Loucy (cell line): ENCODE data around the gene MAGEL2.

Experiments
- H2AFZ ChIP-seq: fragments of 200-600 bp; sonication (generic); 2 replicates; pipeline ENCODE4 v1.6.0; 2016; ENCODE audit warnings: antibody characterized with exemption, mild to moderate bottlenecking, low read length, moderate library complexity
- H3F3A ChIP-seq: fragments of 200-600 bp; 2 replicates; pipeline ENCODE4 v1.6.0; 2016; ENCODE audit warnings: antibody characterized with exemption, low read depth, mild to moderate bottlenecking
- H3K27me3 ChIP-seq: fragments of 200-600 bp; sonication (generic); 2 replicates; pipeline ENCODE4 v1.6.1; 2014; ENCODE audit warnings: low read length, mild to moderate bottlenecking; ENCODE audit not compliant: insufficient read depth, poor library complexity, severe bottlenecking
- H3K36me3 ChIP-seq: fragments of 200-600 bp; sonication (generic); 2 replicates; pipeline ENCODE4 v1.6.1; 2016; ENCODE audit warnings: low read length; ENCODE audit not compliant: insufficient read depth
- H3K4me1 ChIP-seq: fragments of 200-600 bp; sonication (generic); 2 replicates; pipeline ENCODE4 v1.5.1; 2014; ENCODE audit warnings: low read length, mild to moderate bottlenecking; ENCODE audit not compliant: insufficient read depth, poor library complexity, severe bottlenecking
- H3K4me2 ChIP-seq: fragments of 200-600 bp; sonication (generic); 2 replicates; pipeline ENCODE4 v1.6.0; 2014; ENCODE audit warnings: antibody characterized with exemption, low read length, low read depth, mild to moderate bottlenecking; ENCODE audit not compliant: poor library complexity, severe bottlenecking
- H3K4me3 ChIP-seq: fragments of 200-600 bp; sonication (generic); 2 replicates; pipeline ENCODE4 v1.5.1; 2014; ENCODE audit warnings: low read length, mild to moderate bottlenecking, mixed read lengths; ENCODE audit not compliant: poor library complexity, severe bottlenecking
- H3K79me2 ChIP-seq: fragments of 200-600 bp; sonication (generic); 2 replicates; pipeline ENCODE4 v1.6.1; 2014; ENCODE audit warnings: low read length; ENCODE audit not compliant: insufficient read depth
- H3K9ac ChIP-seq: fragments of 200-600 bp; sonication (generic); 2 replicates; pipeline ENCODE4 v1.6.0; 2014; ENCODE audit warnings: mild to moderate bottlenecking, low read depth, low read length, moderate library complexity; ENCODE audit not compliant: poor library complexity, severe bottlenecking
- H3K9me2 ChIP-seq: fragments of 200-600 bp; sonication (generic); replicated peaks from 2 replicates; pipeline ENCODE4 v1.6.1; 2016; ENCODE audit warnings: low read depth, low read length, mixed read lengths
- H3K9me3 ChIP-seq: fragments of 200-600 bp; sonication (generic); 2 replicates; pipeline ENCODE4 v1.6.1; 2014; ENCODE audit warnings: mild to moderate bottlenecking, antibody characterized with exemption, low read length, low read depth; ENCODE audit not compliant: insufficient read depth
- H4K20me1 ChIP-seq: fragments of 200-600 bp; sonication (generic); 2 replicates; pipeline ENCODE4 v1.6.0; 2014; ENCODE audit warnings: antibody characterized with exemption, low read length, mild to moderate bottlenecking; ENCODE audit not compliant: insufficient read depth, poor library complexity, severe bottlenecking
- CTCF ChIP-seq: fragments of 200-600 bp; sonication (generic); conservative IDR thresholded peaks from 2 replicates; pipeline ENCODE4 v1.5.1; 2014; ENCODE audit warnings: mild to moderate bottlenecking, antibody characterized with exemption, low read length
- EZH2phosphoT487 ChIP-seq: fragments of 200-600 bp; IDR thresholded peaks from 2 replicates; pipeline ENCODE4 v1.6.1; 2018; ENCODE audit warnings: antibody characterized with exemption, mild to moderate bottlenecking, moderate library complexity, borderline replicate concordance

The MAGEL2 gene

GRCh38 chr15:23628612-23629233 lies 18.9 kb downstream of the MAGEL2 start:
- no peaks in the 10 kb centered on the region for H3K79me2 ChIP-seq
- H3K4me3 ChIP-seq = no peak overlapping the region
- no peak overlapping the region for H2AFZ ChIP-seq
- TF ChIP-seq EZH2phosphoT487 (no peak), CTCF (no peak)
- H3K4me1 ChIP-seq = no peaks in the 10 kb centered on the region
- no peak overlapping the region for H3K9ac ChIP-seq
- H3K9me3 ChIP-seq = no peaks in the 10 kb centered on the region
- H3K4me2 ChIP-seq = no peak overlapping the region
- H4K20me1 ChIP-seq = no peaks in the 10 kb centered on the region
- H3K9me2 ChIP-seq = no peaks in the 10 kb centered on the region
- no peaks in the 10 kb centered on the region for H3K36me3 ChIP-seq
- H3K27me3 ChIP-seq = no peaks in the 10 kb centered on the region
- H3F3A ChIP-seq = no peaks in the 10 kb centered on the region

- no peaks in the 10 kb centered on the region for H4K20me1 ChIP-seq
- no peaks in the 10 kb centered on the region for H3K27me3 ChIP-seq
- no peak overlapping the region for H2AFZ ChIP-seq
- no peaks in the 10 kb centered on the region for H3F3A ChIP-seq
- no peaks in the 10 kb centered on the region for H3K4me1 ChIP-seq
- no peaks in the 10 kb centered on the region for H3K79me2 ChIP-seq
- no peak overlapping the region for H3K4me3 ChIP-seq
- no peaks in the 10 kb centered on the region for H3K9me2 ChIP-seq
- no peak overlapping the region for H3K9ac ChIP-seq
- no peak overlapping the region for H3K4me2 ChIP-seq
- TF ChIP-seq CTCF (no peak), EZH2phosphoT487 (no peak)
- H3K9me3 ChIP-seq = no peaks in the 10 kb centered on the region
- H3K36me3 ChIP-seq = no peaks in the 10 kb centered on the region
These were observed 31.1 kb downstream of the MAGEL2 start for GRCh38 chr15:23616536-23616935.

GRCh38 chr15:23606226-23606625 lies 41.4 kb downstream of the MAGEL2 start:
- no peak overlapping the region for H2AFZ ChIP-seq
- TF ChIP-seq EZH2phosphoT487 (no peak), CTCF (no peak)
- H4K20me1 ChIP-seq = no peaks in the 10 kb centered on the region

More at GRCh38 chr15:23606226-23606625, 41.4 kb downstream of the MAGEL2 start:
- Histone ChIP-seq H3K4me1 (no peaks in the 10 kb centered on the region), H3K36me3 (no peaks in the 10 kb centered on the region), H3K9me2 (no peaks in the 10 kb centered on the region), H3F3A (no peaks in the 10 kb centered on the region), H3K4me2 (no peak overlapping the region), H3K9ac (no peak overlapping the region), H3K27me3 (no peaks in the 10 kb centered on the region), H3K79me2 (no peaks in the 10 kb centered on the region), H3K4me3 (no peak overlapping the region), H3K9me3 (no peaks in the 10 kb centered on the region; the same call in 1 of the 2 replicates)
